ENCODE measurements around the gene MINDY3.

Gene MINDY3

GRCh38 chr10:15739254-15739970 lies 120.9 kb downstream of the MINDY3 start:
- TF ChIP-seq, protein P1, sequence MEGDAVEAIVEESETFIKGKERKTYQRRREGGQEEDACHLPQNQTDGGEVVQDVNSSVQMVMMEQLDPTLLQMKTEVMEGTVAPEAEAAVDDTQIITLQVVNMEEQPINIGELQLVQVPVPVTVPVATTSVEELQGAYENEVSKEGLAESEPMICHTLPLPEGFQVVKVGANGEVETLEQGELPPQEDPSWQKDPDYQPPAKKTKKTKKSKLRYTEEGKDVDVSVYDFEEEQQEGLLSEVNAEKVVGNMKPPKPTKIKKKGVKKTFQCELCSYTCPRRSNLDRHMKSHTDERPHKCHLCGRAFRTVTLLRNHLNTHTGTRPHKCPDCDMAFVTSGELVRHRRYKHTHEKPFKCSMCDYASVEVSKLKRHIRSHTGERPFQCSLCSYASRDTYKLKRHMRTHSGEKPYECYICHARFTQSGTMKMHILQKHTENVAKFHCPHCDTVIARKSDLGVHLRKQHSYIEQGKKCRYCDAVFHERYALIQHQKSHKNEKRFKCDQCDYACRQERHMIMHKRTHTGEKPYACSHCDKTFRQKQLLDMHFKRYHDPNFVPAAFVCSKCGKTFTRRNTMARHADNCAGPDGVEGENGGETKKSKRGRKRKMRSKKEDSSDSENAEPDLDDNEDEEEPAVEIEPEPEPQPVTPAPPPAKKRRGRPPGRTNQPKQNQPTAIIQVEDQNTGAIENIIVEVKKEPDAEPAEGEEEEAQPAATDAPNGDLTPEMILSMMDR (conservative IDR thresholded peaks at IDR 0.05; ENCODE audit: low read length) = no peak
- H3K4me3 ChIP-seq (ENCODE audit: low read length) = no peak overlapping the region
- no peak for DNase-seq (ENCODE audit: low read depth)

GRCh38 chr10:15738270-15738925 lies 121.9 kb downstream of the MINDY3 start:
- peak; percentile 91 for DNase-seq (ENCODE audit: low read depth)
- no peak overlapping the region for H3K4me3 ChIP-seq (ENCODE audit: low read length)
- TF ChIP-seq, protein P1 (conservative IDR thresholded peaks at IDR 0.05; ENCODE audit: low read length) = no peak

DNA sequence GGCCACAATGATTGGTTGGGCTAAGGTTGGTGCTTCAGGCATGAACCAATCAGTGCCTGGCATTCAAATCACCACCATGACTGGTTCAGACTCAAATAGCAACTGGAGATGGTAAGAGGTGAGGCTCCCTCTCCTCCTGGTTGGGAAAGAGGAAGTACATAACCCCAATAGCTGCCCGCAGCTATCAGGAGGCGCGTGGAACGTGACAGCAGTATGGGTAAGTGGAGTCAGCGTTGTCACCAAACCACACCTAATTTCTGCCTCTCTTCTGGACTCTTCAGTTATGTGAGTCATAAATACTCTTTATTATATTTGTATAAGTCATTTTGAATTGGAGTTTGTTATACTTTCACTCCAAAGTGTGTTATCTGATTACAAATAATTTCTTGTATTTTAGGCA lies 122.7 kb downstream of the MINDY3 start:
- DNase-seq (ENCODE audit: low read depth) = peak; percentile 29
- TF ChIP-seq, protein P1 (conservative IDR thresholded peaks at IDR 0.05; ENCODE audit: low read length) = no peak
- no peak overlapping the region for H3K4me3 ChIP-seq (ENCODE audit: low read length)

DNA sequence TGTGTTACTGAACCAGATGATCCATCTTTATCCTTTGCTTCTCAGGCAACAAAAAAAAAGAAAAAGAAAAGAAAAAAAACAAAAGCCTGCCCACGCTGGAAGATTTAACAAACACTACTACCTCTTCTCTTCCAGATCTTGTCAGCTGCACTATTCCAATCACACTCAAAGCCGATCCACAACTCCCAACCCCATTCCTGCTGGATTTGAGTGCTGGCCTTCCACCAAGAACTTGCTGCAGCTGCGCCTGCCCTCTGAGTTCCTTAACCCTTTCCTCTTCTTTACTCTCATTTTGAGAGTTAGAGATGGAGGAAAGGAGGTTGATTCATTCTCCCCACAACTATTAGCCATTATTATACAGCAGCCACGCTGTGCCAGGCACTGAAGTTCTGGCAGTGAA lies 124.5 kb downstream of the MINDY3 start:
- no peak overlapping the region for H3K4me3 ChIP-seq (ENCODE audit: low read length)
- no peak for DNase-seq (ENCODE audit: low read depth)
- TF ChIP-seq, protein P1 (conservative IDR thresholded peaks at IDR 0.05; ENCODE audit: low read length) = no peak

- TF ChIP-seq, protein P1 (conservative IDR thresholded peaks at IDR 0.05; ENCODE audit: low read length) = no peak
- H3K4me3 ChIP-seq (ENCODE audit: low read length) = no peak overlapping the region
- DNase-seq (ENCODE audit: low read depth) = no peak
These were observed 130.0 kb downstream of the MINDY3 start for GRCh38 chr10:15730341-15730740.

DNA sequence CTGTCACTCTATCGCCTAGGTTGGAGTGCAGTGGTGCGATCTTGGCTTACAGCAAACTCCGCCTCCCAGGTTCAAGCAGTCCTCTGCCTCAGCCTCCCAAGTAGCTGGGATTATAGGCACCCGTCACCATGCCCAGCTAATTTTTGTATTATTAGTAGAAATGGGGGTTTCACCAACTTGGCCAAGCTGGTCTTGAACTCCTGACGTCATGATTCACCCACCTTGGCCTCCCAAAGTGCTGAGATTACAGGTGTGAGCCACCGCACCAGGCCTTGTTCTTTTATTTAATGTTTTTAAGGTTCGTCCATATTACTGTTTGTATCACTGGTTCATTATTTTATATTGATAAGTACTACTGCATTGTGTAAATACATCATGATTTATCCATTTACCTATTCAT lies 130.4 kb downstream of the MINDY3 start:
- DNase-seq (ENCODE audit: low read depth) = no peak
- TF ChIP-seq, protein P1 (conservative IDR thresholded peaks at IDR 0.05; ENCODE audit: low read length) = no peak
- no peak overlapping the region for H3K4me3 ChIP-seq (ENCODE audit: low read length)
